Measurements from ENCODE around the gene PRSS1.

DNA sequence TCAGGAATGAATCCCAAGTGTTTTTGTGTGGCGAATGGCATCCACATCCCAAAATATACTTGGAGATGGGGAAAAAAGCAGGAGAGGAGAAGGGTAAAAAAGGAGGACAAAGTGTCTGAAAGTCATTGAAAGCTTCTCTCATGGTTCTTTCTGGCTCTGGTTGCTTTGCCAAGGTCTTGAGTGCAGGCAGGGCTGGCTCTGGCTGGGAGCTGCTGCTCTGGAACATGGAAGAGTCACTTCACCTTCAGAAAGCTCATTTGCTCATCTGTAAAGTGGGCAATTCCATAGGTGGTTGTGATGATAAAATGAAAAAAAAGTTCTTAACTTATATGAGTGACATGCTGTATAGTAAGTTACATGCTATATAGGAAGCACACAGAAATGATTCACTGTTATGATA is 18.6 kb downstream of the PRSS1 start:
- TF ChIP-seq, protein P1, sequence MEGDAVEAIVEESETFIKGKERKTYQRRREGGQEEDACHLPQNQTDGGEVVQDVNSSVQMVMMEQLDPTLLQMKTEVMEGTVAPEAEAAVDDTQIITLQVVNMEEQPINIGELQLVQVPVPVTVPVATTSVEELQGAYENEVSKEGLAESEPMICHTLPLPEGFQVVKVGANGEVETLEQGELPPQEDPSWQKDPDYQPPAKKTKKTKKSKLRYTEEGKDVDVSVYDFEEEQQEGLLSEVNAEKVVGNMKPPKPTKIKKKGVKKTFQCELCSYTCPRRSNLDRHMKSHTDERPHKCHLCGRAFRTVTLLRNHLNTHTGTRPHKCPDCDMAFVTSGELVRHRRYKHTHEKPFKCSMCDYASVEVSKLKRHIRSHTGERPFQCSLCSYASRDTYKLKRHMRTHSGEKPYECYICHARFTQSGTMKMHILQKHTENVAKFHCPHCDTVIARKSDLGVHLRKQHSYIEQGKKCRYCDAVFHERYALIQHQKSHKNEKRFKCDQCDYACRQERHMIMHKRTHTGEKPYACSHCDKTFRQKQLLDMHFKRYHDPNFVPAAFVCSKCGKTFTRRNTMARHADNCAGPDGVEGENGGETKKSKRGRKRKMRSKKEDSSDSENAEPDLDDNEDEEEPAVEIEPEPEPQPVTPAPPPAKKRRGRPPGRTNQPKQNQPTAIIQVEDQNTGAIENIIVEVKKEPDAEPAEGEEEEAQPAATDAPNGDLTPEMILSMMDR (IDR thresholded peaks at IDR 0.05): no peak
- no peak for TF ChIP-seq POLR2A (IDR thresholded peaks at IDR 0.05)

Data from Peyer's patch (tissue), 4 donors.